ENCODE results near the gene SYNPO. TPM values are rescaled to one million over a fixed set of nuclear protein-coding genes. Genes with fewer than 3 reads are reported as not detected.

The SYNPO gene
- total RNA-seq, 1 donor from 2014 or later: 174 TPM

- DNase-seq (ENCODE audit: low spot score): no peak
These were observed 36.1 kb downstream of the SYNPO start for GRCh38 chr5:150676578-150676977.

- no peak for DNase-seq (ENCODE audit: low spot score)
These were observed 48.7 kb downstream of the SYNPO start for GRCh38 chr5:150689120-150689519.

GRCh38 chr5:150690760-150691159 is 50.3 kb downstream of the SYNPO start:
- no peak for DNase-seq (ENCODE audit: low spot score)

- no peak for DNase-seq (ENCODE audit: low spot score)
These were observed 51.8 kb downstream of the SYNPO start for GRCh38 chr5:150692276-150692675.

- no peak for DNase-seq (ENCODE audit: low spot score)
These were observed 54.2 kb downstream of the SYNPO start for GRCh38 chr5:150694612-150695011.

DNA sequence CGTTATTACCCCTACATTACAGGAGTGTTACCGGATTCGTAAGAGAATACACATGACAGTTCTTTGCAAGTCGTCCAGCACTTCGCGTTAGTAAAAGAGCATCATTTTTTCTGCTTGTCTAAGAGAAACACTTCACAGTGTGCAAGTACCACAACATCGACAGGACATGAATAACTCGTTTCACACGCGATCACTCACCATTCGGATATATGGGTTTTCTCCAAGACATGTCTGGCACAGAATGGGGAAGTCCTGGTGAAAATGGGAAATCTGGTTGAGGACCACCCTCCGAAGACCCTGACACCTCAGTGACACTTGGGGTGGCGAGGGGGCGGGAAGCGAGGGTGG is 59.8 kb downstream of the SYNPO start:
- no peak for DNase-seq (ENCODE audit: low spot score)

GRCh38 chr5:150700594-150701377 is 60.3 kb downstream of the SYNPO start, which contains the start of gene RBM22:
Gene RBM22, minus strand, starts transcription at chr5:150701062. Its CDS starts 77 bp downstream, at chr5:150700985.
- peak; percentile 97 for DNase-seq (ENCODE audit: low spot score)

GRCh38 chr5:150703762-150704161 is 63.3 kb downstream of the SYNPO start:
- no peak for DNase-seq (ENCODE audit: low spot score)

- DNase-seq (ENCODE audit: low spot score): no peak
These were observed 66.4 kb downstream of the SYNPO start for GRCh38 chr5:150706776-150707390.

Other genes starting within 250 kb of the SYNPO start
- gene CD74, start 227.8 kb upstream of the SYNPO start, total RNA-seq: 486 TPM
- gene RPS14, start 190.9 kb upstream of the SYNPO start, total RNA-seq: 1,447 TPM
- gene NDST1, start 132.5 kb upstream of the SYNPO start, total RNA-seq: 110 TPM
- 0.42 TPM for gene MYOZ3, start 20.6 kb downstream of the SYNPO start, total RNA-seq
- gene RBM22, start 60.4 kb downstream of the SYNPO start, total RNA-seq: 44.1 TPM
- 75.5 TPM for gene DCTN4, start 118.4 kb downstream of the SYNPO start, total RNA-seq
- 177 TPM for gene SMIM3, start 138.1 kb downstream of the SYNPO start, total RNA-seq
- 0.19 TPM for gene IRGM, start 205.9 kb downstream of the SYNPO start, total RNA-seq

Data from mesenteric fat pad (tissue), 1 donor.